GM23338 (cell line): ENCODE results near the gene MRPS6. TPM values are rescaled to one million over a fixed set of nuclear protein-coding genes. Genes with fewer than 3 reads are reported as not detected.

Experiments used
- ATAC-seq: fragments of 200-7000 bp; cut with Tn5 transposase; 3 replicates; pipeline ENCODE4 v1.9.1; 2020
- DNase-seq: peaks from one replicate; pipeline ENCODE4 v3.0.0-alpha.2; 2015; ENCODE audit warnings: low spot score
- H2AFZ ChIP-seq: fragments of 200-600 bp; sonication (generic); 2 replicates; pipeline ENCODE4 v1.8.0; 2016; ENCODE audit warnings: antibody characterized with exemption, mild to moderate bottlenecking, moderate library complexity
- H3F3A ChIP-seq: fragments of 200-600 bp; sonication (generic); replicated peaks from 2 replicates; pipeline ENCODE4 v1.8.0; 2017; ENCODE audit warnings: antibody characterized with exemption, mixed run types, low read depth
- H3K27ac ChIP-seq: fragments of 200-600 bp; sonication (generic); 2 replicates; pipeline ENCODE4 v1.6.1; 2016; ENCODE audit warnings: low read depth
- H3K27me3 ChIP-seq: fragments of 200-600 bp; sonication (generic); 2 replicates; pipeline ENCODE4 v1.8.0; 2016; ENCODE audit warnings: mild to moderate bottlenecking, mixed run types, moderate library complexity; ENCODE audit not compliant: insufficient read depth
- H3K36me3 ChIP-seq: fragments of 200-600 bp; sonication (generic); 2 replicates; pipeline ENCODE4 v1.8.0; 2016; ENCODE audit warnings: mild to moderate bottlenecking; ENCODE audit not compliant: insufficient read depth
- H3K4me1 ChIP-seq: fragments of 200-600 bp; sonication (generic); 2 replicates; pipeline ENCODE4 v1.8.0; 2016; ENCODE audit warnings: mild to moderate bottlenecking, moderate library complexity; ENCODE audit not compliant: insufficient read depth
- H3K4me2 ChIP-seq: fragments of 200-600 bp; sonication (generic); 2 replicates; pipeline ENCODE4 v1.7.1; 2017; ENCODE audit warnings: mixed run types
- H3K4me3 ChIP-seq: fragments of 200-600 bp; sonication (generic); 2 replicates; pipeline ENCODE4 v1.6.1; 2016; ENCODE audit warnings: mixed run types
- H3K79me2 ChIP-seq: fragments of 200-600 bp; sonication (generic); replicated peaks from 2 replicates; pipeline ENCODE4 v1.8.0; 2017; ENCODE audit warnings: mild to moderate bottlenecking; ENCODE audit not compliant: insufficient read depth
- H3K9me2 ChIP-seq: fragments of 200-600 bp; sonication (generic); 2 replicates; pipeline ENCODE4 v1.8.0; 2017; ENCODE audit not compliant: insufficient read depth
- H4K20me1 ChIP-seq: fragments of 200-600 bp; sonication (generic); replicated peaks from 2 replicates; pipeline ENCODE4 v1.8.0; 2017; ENCODE audit warnings: mild to moderate bottlenecking; ENCODE audit not compliant: insufficient read depth
- H3K27ac Mint-ChIP-seq: 2 replicates; pipeline ENCODE4 v1.8.0; 2020; ENCODE audit warnings: inconsistent platforms, mild to moderate bottlenecking, moderate library complexity, mixed read lengths
- H3K27me3 Mint-ChIP-seq: 3 replicates; pipeline ENCODE4 v1.8.0; 2022; ENCODE audit warnings: low read depth, mild to moderate bottlenecking, moderate library complexity, mixed read lengths, inconsistent platforms; ENCODE audit not compliant: insufficient read depth, poor library complexity
- H3K36me3 Mint-ChIP-seq: 3 replicates; pipeline ENCODE4 v1.8.0; 2021; ENCODE audit warnings: low read depth, mild to moderate bottlenecking, inconsistent platforms, moderate library complexity, mixed read lengths
- H3K4me1 Mint-ChIP-seq: 3 replicates; pipeline ENCODE4 v1.8.0; 2020; ENCODE audit warnings: mild to moderate bottlenecking, inconsistent platforms, mixed read lengths
- H3K4me3 Mint-ChIP-seq: 3 replicates; pipeline ENCODE4 v1.8.0; 2021; ENCODE audit warnings: moderate library complexity, mild to moderate bottlenecking, inconsistent platforms, mixed read lengths
- H3K9me3 Mint-ChIP-seq: 3 replicates; pipeline ENCODE4 v1.8.0; 2020; ENCODE audit warnings: moderate library complexity, mild to moderate bottlenecking, inconsistent platforms, mixed read lengths
- CREB1 ChIP-seq: fragments of 250-450 bp; sonication (Bioruptor Pico); IDR thresholded peaks from 2 replicates; pipeline ENCODE4 v1.5.0; 2020; ENCODE audit warnings: low read depth, mild to moderate bottlenecking, moderate library complexity
- CTCF ChIP-seq, 2 experiments: fragments of 200-600 bp in 1 of 2; sonication (generic) in 1 of 2; conservative IDR thresholded peaks; 2 replicates each; pipeline versions ENCODE4 v1.5.1 to v1.6.1; 2016 to 2017; ENCODE audit warnings: antibody characterized with exemption in 2 of 2, low read depth in 2 of 2, mild to moderate bottlenecking in 2 of 2, moderate library complexity in 1 of 2
- ETS1 ChIP-seq: IDR thresholded peaks from 2 replicates; pipeline ENCODE4 v1.6.1; 2016; ENCODE audit warnings: antibody characterized with exemption
- EZH2 ChIP-seq: fragments of 200-600 bp; sonication (generic); IDR thresholded peaks from one replicate; pipeline ENCODE4 v1.8.0; 2017; ENCODE audit warnings: antibody characterized with exemption, mild to moderate bottlenecking, low read depth; ENCODE audit not compliant: unreplicated experiment
- JUNB ChIP-seq: IDR thresholded peaks from one replicate; pipeline ENCODE4 v1.6.1; 2016; ENCODE audit warnings: antibody characterized with exemption; ENCODE audit not compliant: unreplicated experiment
- NANOG ChIP-seq: IDR thresholded peaks from 2 replicates; pipeline ENCODE4 v1.6.1; 2016; ENCODE audit warnings: antibody characterized with exemption, borderline replicate concordance
- REST ChIP-seq: IDR thresholded peaks from one replicate; pipeline ENCODE4 v1.6.1; 2018; ENCODE audit warnings: antibody characterized with exemption; ENCODE audit not compliant: unreplicated experiment
- STAT1 ChIP-seq: IDR thresholded peaks from one replicate; pipeline ENCODE4 v1.6.1; 2016; ENCODE audit warnings: antibody characterized with exemption; ENCODE audit not compliant: unreplicated experiment
- ZNF114 ChIP-seq: fragments of 250-450 bp; sonication (Bioruptor Pico); IDR thresholded peaks from 2 replicates; pipeline ENCODE4 v1.5.0; 2020; ENCODE audit warnings: mild to moderate bottlenecking, moderate library complexity
- ZNF331 ChIP-seq: fragments of 250-450 bp; sonication (Bioruptor Pico); IDR thresholded peaks from 2 replicates; pipeline ENCODE4 v1.5.0; 2020; ENCODE audit warnings: low read depth, mild to moderate bottlenecking, moderate library complexity
- polyA plus RNA-seq: library from polyadenylated mRNA; unstranded; fragments of >200 nt; fragmentation: Nextera tagmentation; extraction: Ambion mirVana; gene quantifications from 2 replicates; pipeline ENCODE4 v1.2.1, GENCODE V29; 2016
- total RNA-seq: library from RNA; depleted of rRNA; stranded (reverse); fragments of >200 nt; shearing (Covaris generic); gene quantifications from 2 replicates; pipeline ENCODE4 v1.2.3, GENCODE V29; 2014

Gene MRPS6
- total and polyA plus RNA-seq, 2 experiments from 2014 or later, result 80.5 to 242 TPM

GRCh38 chr21:34116569-34116968 is 43.2 kb downstream of the MRPS6 start:
- H3K27ac ChIP-seq, result no peak overlapping the region
- H3K36me3 Mint-ChIP-seq, result peaks cover 21% of the 10 kb centered on the region
- no peak overlapping the region for H3K4me2 ChIP-seq
- peaks cover 3% of the 10 kb centered on the region; the same call in 1 of the 3 replicates for H3K9me3 Mint-ChIP-seq
- DNase-seq (no peak), ATAC-seq (no peak)
- no peak for TF ChIP-seq EZH2
- TF ChIP-seq STAT1, result no peak
- no peak for TF ChIP-seq ZNF114 (CRISPR knock-in tag)
- no peak for TF ChIP-seq ETS1
- no peak for TF ChIP-seq CREB1 (CRISPR knock-in tag)
- no peak for TF ChIP-seq CTCF (conservative IDR thresholded peaks at IDR 0.05; ENCODE audit: low read depth in 2 of 2)
- TF ChIP-seq NANOG, result no peak
- H3K4me1 ChIP-seq, result peaks cover 36% of the 10 kb centered on the region
- no peaks in the 10 kb centered on the region for H3K27me3 Mint-ChIP-seq
- H2AFZ ChIP-seq, result no peak overlapping the region
- H3K4me3 ChIP-seq, result no peak overlapping the region
- H3K4me3 Mint-ChIP-seq, result no peak overlapping the region
- H3F3A ChIP-seq, result no peaks in the 10 kb centered on the region
- peaks cover 92% of the 10 kb centered on the region for H3K79me2 ChIP-seq
- no peak overlapping the region; the same call in 1 of the 2 replicates for H3K27ac Mint-ChIP-seq
- no peaks in the 10 kb centered on the region; the same call in 1 of the 2 replicates for H3K9me2 ChIP-seq
- no peaks in the 10 kb centered on the region for H3K27me3 ChIP-seq
- no peaks in the 10 kb centered on the region for H3K36me3 ChIP-seq
- H3K4me1 Mint-ChIP-seq, result peaks cover 33% of the 10 kb centered on the region
- peaks cover 31% of the 10 kb centered on the region for H4K20me1 ChIP-seq

GRCh38 chr21:34120867-34121266 is 47.5 kb downstream of the MRPS6 start:
- Histone ChIP-seq H3K9me2 (no peaks in the 10 kb centered on the region), H3K4me3 (no peak overlapping the region), H3K4me2 (no peak overlapping the region), H2AFZ (no peak overlapping the region), H3K36me3 (no peaks in the 10 kb centered on the region), H3K79me2 (peaks cover 99% of the 10 kb centered on the region), H3K4me1 (peaks cover 22% of the 10 kb centered on the region; the same call in 1 of the 2 replicates), H3K27ac (no peak overlapping the region), H3K27me3 (no peaks in the 10 kb centered on the region), H3F3A (no peaks in the 10 kb centered on the region), H4K20me1 (peaks cover 22% of the 10 kb centered on the region)
- Mint-ChIP-seq H3K9me3 (peaks cover 3% of the 10 kb centered on the region; the same call in 1 of the 3 replicates), H3K36me3 (peaks cover 27% of the 10 kb centered on the region), H3K4me3 (no peak overlapping the region), H3K4me1 (peaks cover 13% of the 10 kb centered on the region), H3K27me3 (no peaks in the 10 kb centered on the region), H3K27ac (no peak overlapping the region)
- DNase-seq, result no peak
- TF ChIP-seq JUNB (no peak), ZNF114 (CRISPR knock-in tag) (no peak), CTCF (conservative IDR thresholded peaks at IDR 0.05; ENCODE audit: low read depth in 2 of 2) (no peak), ZNF331 (CRISPR knock-in tag) (no peak), EZH2 (no peak), ETS1 (no peak), REST (no peak), CREB1 (CRISPR knock-in tag) (no peak)
- ATAC-seq, result no peak
